AG08395 (cell line): ENCODE measurements around the gene CARMIL1.

ENCODE experiments used
- DNase-seq: peaks from one replicate; pipeline ENCODE4 v3.0.0; 2012; ENCODE audit warnings: mixed read lengths, low spot score

CARMIL1 gene

GRCh38 chr6:25278914-25279747 is at the start of gene CARMIL1:
Gene CARMIL1, plus strand, starts transcription at chr6:25279374. Its CDS starts 422 bp downstream, at chr6:25279796.
- DNase-seq = peak; percentile 92

GRCh38 chr6:25229671-25230321 is 49.4 kb upstream of the CARMIL1 start:
- DNase-seq = peak; percentile 81

- peak; percentile 50 for DNase-seq
These were observed 46.7 kb upstream of the CARMIL1 start for GRCh38 chr6:25232479-25232878.

- DNase-seq = no peak
These were observed 45.9 kb upstream of the CARMIL1 start for GRCh38 chr6:25233226-25233625.

- no peak for DNase-seq
These were observed 41.6 kb upstream of the CARMIL1 start for GRCh38 chr6:25237579-25237978.

- no peak for DNase-seq
These were observed 40.1 kb upstream of the CARMIL1 start for GRCh38 chr6:25239059-25239458.

GRCh38 chr6:25239498-25239897 is 39.7 kb upstream of the CARMIL1 start:
- DNase-seq = no peak

- DNase-seq = no peak
These were observed 36.6 kb upstream of the CARMIL1 start for GRCh38 chr6:25242567-25242966.

- DNase-seq = no peak
These were observed 34.3 kb upstream of the CARMIL1 start for GRCh38 chr6:25244865-25245264.

GRCh38 chr6:25248123-25248522 is 31.1 kb upstream of the CARMIL1 start:
- peak; percentile 50 for DNase-seq

- no peak for DNase-seq
These were observed 30.0 kb upstream of the CARMIL1 start for GRCh38 chr6:25249133-25249532.

GRCh38 chr6:25250878-25251277 is 28.3 kb upstream of the CARMIL1 start:
- DNase-seq = no peak

- no peak for DNase-seq
These were observed 27.7 kb upstream of the CARMIL1 start for GRCh38 chr6:25251426-25251825.

- no peak for DNase-seq
These were observed 25.8 kb upstream of the CARMIL1 start for GRCh38 chr6:25253351-25253750.

GRCh38 chr6:25254671-25255070 is 24.5 kb upstream of the CARMIL1 start:
- DNase-seq = no peak

GRCh38 chr6:25257686-25258348 is 21.4 kb upstream of the CARMIL1 start:
- no peak for DNase-seq

- DNase-seq = no peak
These were observed 19.4 kb upstream of the CARMIL1 start for GRCh38 chr6:25259756-25260155.

- peak; percentile 42 for DNase-seq
These were observed 15.5 kb upstream of the CARMIL1 start for GRCh38 chr6:25263657-25264056.

GRCh38 chr6:25266456-25267100 is 12.6 kb upstream of the CARMIL1 start:
- DNase-seq = no peak

- DNase-seq = no peak
These were observed 11.5 kb upstream of the CARMIL1 start for GRCh38 chr6:25267662-25268061.

GRCh38 chr6:25270559-25270958 is 8.6 kb upstream of the CARMIL1 start:
- DNase-seq = no peak

- no peak for DNase-seq
These were observed 3.7 kb upstream of the CARMIL1 start for GRCh38 chr6:25275436-25275835.
